Measurements from ENCODE around the gene PPP6R1.

PPP6R1 gene

GRCh38 chr19:55266404-55266803, 7.6 kb upstream of the PPP6R1 start:
- DNase-seq (ENCODE audit: extremely low read depth, low read depth) = no peak
- H3K4me3 ChIP-seq (replicated peaks; ENCODE audit: low read depth, low read length) = no peak overlapping the region
- no peak for TF ChIP-seq CTCF (IDR thresholded peaks at IDR 0.05; ENCODE audit: low read depth, low read length, missing control alignments)

- TF ChIP-seq CTCF (IDR thresholded peaks at IDR 0.05; ENCODE audit: low read depth, low read length, missing control alignments) = no peak
These were observed 7.0 kb upstream of the PPP6R1 start for GRCh38 chr19:55265723-55266386.

GRCh38 chr19:55265173-55265572, 6.4 kb upstream of the PPP6R1 start:
- TF ChIP-seq CTCF (IDR thresholded peaks at IDR 0.05; ENCODE audit: low read depth, low read length, missing control alignments) = no peak
- no peak overlapping the region for H3K4me3 ChIP-seq (replicated peaks; ENCODE audit: low read depth, low read length)
- DNase-seq (ENCODE audit: extremely low read depth, low read depth) = no peak

More at GRCh38 chr19:55265723-55266386, 7.0 kb upstream of the PPP6R1 start:
- no peak for DNase-seq (ENCODE audit: extremely low read depth, low read depth)
- no peak overlapping the region for H3K4me3 ChIP-seq (replicated peaks; ENCODE audit: low read depth, low read length)

DNA sequence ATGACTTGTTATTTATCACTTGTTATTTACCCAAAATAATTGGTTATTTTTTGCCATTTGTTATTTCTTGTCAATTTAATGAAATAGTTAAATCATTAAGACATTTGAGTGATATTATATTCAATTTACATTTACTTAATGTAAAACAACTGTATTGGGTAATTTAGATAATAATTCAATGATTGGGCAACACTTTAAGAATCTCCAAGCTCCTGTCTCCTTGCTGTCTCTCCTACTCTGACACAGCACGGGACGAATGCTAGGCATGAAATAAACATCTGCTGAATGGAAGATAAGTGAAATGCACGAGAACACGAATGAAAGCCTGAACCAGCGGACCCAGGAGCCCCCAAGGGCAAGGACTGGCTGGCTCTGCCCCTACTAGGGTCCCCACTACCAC, 5.7 kb upstream of the PPP6R1 start:
- no peak overlapping the region for H3K4me3 ChIP-seq (replicated peaks; ENCODE audit: low read depth, low read length)
- no peak for DNase-seq (ENCODE audit: extremely low read depth, low read depth)
- no peak for TF ChIP-seq CTCF (IDR thresholded peaks at IDR 0.05; ENCODE audit: low read depth, low read length, missing control alignments)

DNA sequence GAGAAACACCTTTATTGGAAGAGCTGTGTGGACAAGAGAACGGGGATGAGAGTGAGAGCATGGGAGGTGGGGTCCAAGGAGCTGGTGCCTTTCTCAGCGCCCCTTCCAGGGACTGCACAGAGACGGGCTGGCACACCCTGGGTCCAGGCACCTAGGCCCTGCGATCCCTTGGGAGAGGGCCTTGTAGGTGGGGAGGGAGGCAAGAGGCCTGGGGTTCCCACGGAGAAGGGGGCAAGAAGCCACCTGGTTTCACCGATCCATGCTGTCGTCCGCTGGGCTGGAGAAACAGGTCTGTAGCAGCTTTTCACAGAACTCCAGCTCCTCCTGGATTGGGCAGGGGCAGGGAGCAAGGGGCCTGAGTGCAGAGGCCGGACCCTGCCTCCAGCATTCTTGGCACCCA, 3.5 kb upstream of the PPP6R1 start:
- DNase-seq (ENCODE audit: extremely low read depth, low read depth) = no peak
- no peak for TF ChIP-seq CTCF (IDR thresholded peaks at IDR 0.05; ENCODE audit: low read depth, low read length, missing control alignments)

GRCh38 chr19:55261671-55262126, 2.9 kb upstream of the PPP6R1 start:
- DNase-seq (ENCODE audit: extremely low read depth, low read depth) = no peak
- no peak overlapping the region for H3K4me3 ChIP-seq (replicated peaks; ENCODE audit: low read depth, low read length)
- no peak for TF ChIP-seq CTCF (IDR thresholded peaks at IDR 0.05; ENCODE audit: low read depth, low read length, missing control alignments)

More for the DNA sequence above, 3.5 kb upstream of the PPP6R1 start:
- H3K4me3 ChIP-seq (replicated peaks; ENCODE audit: low read depth, low read length) = no peak overlapping the region
